ENCODE data around the gene YPEL5. TPM values are rescaled to one million over a fixed set of nuclear protein-coding genes. Genes with fewer than 3 reads are reported as not detected.
A peak's percentile ranks its signal among the peaks of the same experiment; 100 is the strongest.

Gene YPEL5
- total RNA-seq, 2 experiments from 2014 or later, result 25.4 to 27.6 TPM

DNA sequence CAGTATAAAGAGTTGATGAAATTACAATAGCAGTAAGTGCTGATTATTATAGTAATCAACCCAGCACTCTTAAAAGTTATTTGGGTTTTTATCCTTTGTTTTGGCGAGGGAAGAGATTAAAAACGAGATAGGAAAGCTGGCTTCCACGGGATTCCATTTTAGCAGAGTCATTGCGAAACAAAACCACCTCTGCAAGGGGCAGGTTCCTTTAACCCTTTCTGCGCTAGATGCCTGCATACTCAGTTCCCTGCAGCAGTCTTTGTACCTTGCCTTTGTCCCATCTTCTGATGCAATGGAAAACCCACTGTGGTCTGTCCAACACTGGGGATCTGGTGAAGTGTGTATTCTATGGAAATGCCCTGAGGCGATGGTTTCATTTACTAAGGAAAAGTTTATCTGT lies 2.7 kb downstream of the YPEL5 start:
- Mint-ChIP-seq H3K4me3 (peak overlapping the region; percentile 42), H3K9me3 (no peaks in the 10 kb centered on the region), H3K4me1 (peaks cover 60% of the 10 kb centered on the region)

DNA sequence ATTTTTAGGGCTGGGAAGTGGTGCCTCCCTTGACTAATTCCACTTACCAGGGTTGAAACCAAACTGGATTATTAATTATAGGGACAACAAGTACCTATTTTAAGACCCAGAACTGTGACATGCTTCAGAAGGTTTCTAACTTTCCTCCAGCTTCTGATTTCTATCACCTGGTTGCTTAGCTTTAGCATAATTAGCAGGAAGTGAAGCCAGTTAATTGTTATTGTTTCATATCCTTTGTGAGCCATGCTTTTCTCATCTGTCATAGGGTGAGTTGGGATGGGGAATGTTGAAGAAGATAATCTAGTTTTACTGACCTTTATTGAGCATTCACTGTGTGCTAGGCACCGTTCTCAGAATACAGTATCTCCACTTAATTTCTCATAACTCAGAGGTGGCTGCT lies 3.2 kb downstream of the YPEL5 start:
- DNase-seq, result no peak
- Mint-ChIP-seq H3K27ac (peak overlapping the region; percentile 70), H3K27me3 (no peaks in the 10 kb centered on the region), H3K4me3 (peak overlapping the region; percentile 27), H3K9me3 (no peaks in the 10 kb centered on the region), H3K36me3 (peaks cover 24% of the 10 kb centered on the region), H3K4me1 (peaks cover 60% of the 10 kb centered on the region)

More for the DNA sequence above, 2.7 kb downstream of the YPEL5 start:
- Mint-ChIP-seq H3K27ac (peak overlapping the region; percentile 70), H3K27me3 (no peaks in the 10 kb centered on the region), H3K36me3 (peaks cover 24% of the 10 kb centered on the region)
- DNase-seq, result peak; percentile 32

DNA sequence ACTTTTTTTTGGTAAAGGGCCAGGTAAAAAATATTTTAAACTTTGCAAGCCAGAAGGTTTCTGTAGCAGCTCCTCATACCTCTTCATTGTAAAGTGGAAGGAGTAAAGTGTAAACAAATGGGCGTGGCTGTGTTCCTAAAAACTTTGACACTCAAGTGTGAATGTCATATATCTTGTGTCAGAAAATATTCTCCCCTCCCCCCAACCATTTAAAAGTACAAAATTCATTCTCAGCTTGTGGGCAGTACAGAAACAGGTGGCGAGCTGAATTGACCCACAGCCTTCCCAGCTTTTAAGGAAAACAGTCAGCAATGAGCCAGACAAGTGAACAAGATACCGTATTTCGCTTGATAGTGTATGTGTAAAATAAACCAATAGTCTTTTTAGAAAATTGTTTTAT lies 4.0 kb downstream of the YPEL5 start:
- peaks cover 63% of the 10 kb centered on the region for H3K4me1 Mint-ChIP-seq
- no peaks in the 10 kb centered on the region for H3K9me3 Mint-ChIP-seq
- H3K27me3 Mint-ChIP-seq, result no peaks in the 10 kb centered on the region
- peak overlapping the region; percentile 70 for H3K27ac Mint-ChIP-seq
- no peak overlapping the region for H3K4me3 Mint-ChIP-seq
- H3K36me3 Mint-ChIP-seq, result peaks cover 24% of the 10 kb centered on the region
- DNase-seq, result no peak

DNA sequence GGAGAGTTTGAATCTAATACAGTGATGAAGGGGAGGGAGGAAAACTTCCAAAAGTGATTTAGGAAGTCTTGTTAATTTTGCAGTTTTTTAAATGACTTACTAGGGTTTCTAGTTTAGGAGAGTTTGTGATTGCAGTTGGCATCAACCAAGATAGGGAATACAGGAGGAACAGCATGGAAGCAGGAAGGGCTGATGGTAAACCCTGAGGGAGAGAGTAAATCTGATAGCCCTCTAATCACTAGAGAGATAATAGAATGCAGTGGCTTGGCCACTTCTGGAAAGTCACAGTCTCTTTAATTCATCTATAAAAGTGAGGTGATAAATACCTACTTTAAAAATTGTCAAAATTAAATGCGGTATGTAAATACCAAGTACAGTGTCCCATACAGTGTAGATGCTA lies 5.6 kb downstream of the YPEL5 start:
- Mint-ChIP-seq H3K36me3 (peaks cover 38% of the 10 kb centered on the region), H3K9me3 (no peaks in the 10 kb centered on the region), H3K4me1 (peaks cover 72% of the 10 kb centered on the region), H3K4me3 (no peak overlapping the region), H3K27me3 (no peaks in the 10 kb centered on the region), H3K27ac (peak overlapping the region; percentile 2)
- DNase-seq, result no peak

DNA sequence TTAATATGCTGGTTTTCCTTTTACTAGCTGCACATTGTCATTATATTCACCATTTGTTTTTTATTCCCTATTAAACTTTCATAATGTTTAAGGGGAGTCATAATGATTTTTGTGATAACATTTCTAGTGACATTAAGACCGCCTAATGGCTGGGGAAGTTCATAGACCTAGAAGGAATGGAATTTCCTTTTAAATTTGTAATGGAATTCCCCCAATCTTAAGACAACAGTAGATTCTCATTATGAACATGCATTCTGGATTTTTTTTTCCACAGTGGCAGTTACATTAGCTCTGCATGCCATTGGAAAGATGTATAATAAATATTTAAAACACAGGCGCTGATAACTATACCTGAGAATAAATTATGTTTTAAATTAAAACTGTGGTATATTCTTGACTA lies 8.4 kb downstream of the YPEL5 start:
- H3K9me3 Mint-ChIP-seq, result no peaks in the 10 kb centered on the region
- H3K4me3 Mint-ChIP-seq, result no peak overlapping the region
- H3K27me3 Mint-ChIP-seq, result no peaks in the 10 kb centered on the region
- H3K36me3 Mint-ChIP-seq, result peaks cover 43% of the 10 kb centered on the region
- no peak overlapping the region for H3K27ac Mint-ChIP-seq
- peaks cover 68% of the 10 kb centered on the region for H3K4me1 Mint-ChIP-seq
- DNase-seq, result no peak

DNA sequence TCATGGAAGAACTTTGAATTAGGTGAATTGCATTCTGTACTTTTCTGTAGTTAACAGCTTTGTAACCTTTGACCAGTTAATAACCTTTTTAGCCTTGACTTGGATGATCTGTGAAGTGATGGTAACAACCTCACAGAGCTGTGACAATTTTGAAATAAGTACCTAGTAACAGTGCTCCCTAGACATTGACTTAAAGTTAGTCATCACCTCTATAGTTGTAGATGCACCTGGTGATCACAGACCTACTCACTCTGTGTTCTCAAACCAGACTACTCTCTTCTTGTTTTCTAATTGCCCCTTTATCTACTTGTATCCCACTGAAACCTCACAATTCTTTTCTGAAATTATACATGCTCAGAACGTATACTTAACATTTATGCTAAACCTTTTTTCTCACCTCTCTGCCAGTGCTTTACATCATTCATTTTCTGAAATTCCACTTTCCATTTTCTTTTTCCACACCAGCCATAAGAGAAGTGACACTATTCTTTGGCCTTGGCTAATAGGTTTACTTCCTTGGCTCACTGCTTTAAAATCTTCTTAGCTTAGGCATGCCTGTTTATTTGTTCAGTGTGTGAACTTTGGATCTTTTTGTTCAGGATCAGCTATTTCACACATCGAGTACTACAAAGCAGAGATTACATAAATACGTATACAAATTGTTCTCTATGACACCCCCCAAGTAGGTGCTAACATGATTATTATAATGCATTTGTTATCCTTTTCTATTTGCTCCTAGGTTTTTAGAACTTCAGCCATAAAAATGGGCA lies 9.3 kb downstream of the YPEL5 start:
- H3K27ac Mint-ChIP-seq, result peak overlapping the region; percentile 62
- no peak for DNase-seq
- H3K4me1 Mint-ChIP-seq, result peaks cover 62% of the 10 kb centered on the region
- no peaks in the 10 kb centered on the region for H3K9me3 Mint-ChIP-seq
- no peak overlapping the region for H3K4me3 Mint-ChIP-seq
- no peaks in the 10 kb centered on the region for H3K27me3 Mint-ChIP-seq
- peaks cover 42% of the 10 kb centered on the region for H3K36me3 Mint-ChIP-seq

DNA sequence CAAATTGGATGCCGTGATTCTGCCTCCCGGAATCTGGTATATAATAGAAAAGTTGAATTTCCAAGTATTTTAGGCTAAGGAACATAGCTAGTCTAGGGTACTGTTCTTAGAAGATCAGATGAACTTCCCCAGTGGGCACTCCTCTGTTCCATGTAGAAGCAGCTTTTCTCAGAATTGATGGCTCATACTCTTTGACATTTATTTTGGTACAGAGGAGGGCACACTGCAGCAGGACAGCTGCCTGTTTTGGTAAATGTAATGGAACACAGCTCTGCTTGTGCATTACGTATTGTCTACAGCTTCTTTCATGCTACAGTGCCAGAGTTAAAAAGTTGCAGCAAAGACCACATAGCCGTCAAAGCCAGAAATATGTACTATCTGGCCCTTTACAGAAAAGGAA lies 10.8 kb downstream of the YPEL5 start:
- no peaks in the 10 kb centered on the region for H3K9me3 Mint-ChIP-seq
- H3K36me3 Mint-ChIP-seq, result peaks cover 39% of the 10 kb centered on the region
- no peak for DNase-seq
- peaks cover 62% of the 10 kb centered on the region for H3K4me1 Mint-ChIP-seq
- H3K27me3 Mint-ChIP-seq, result no peaks in the 10 kb centered on the region
- no peak overlapping the region for H3K4me3 Mint-ChIP-seq
- peak overlapping the region; percentile 75 for H3K27ac Mint-ChIP-seq

DNA sequence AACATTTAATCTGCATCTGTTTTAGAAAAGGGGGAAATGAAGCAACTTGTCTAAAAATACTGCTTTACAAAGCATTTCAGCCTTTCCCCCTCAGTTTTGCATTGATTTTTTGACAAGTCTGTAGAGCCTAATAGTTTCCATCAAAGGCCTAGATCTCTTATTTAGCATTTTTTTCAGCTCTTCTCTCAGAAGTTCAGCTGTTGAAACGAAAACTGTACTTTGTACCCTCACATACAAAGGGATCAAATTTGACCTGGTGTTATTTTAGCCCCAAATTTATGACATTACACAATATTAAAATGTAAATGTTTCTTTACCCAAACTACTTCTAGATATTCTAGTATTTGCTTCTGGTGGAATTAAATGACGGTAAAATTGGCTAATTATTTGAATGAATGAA lies 13.0 kb downstream of the YPEL5 start:
- no peaks in the 10 kb centered on the region for H3K9me3 Mint-ChIP-seq
- no peak overlapping the region for H3K4me3 Mint-ChIP-seq
- H3K27ac Mint-ChIP-seq, result no peak overlapping the region
- H3K27me3 Mint-ChIP-seq, result no peaks in the 10 kb centered on the region
- no peak for DNase-seq
- peaks cover 29% of the 10 kb centered on the region for H3K36me3 Mint-ChIP-seq
- peaks cover 64% of the 10 kb centered on the region for H3K4me1 Mint-ChIP-seq

DNA sequence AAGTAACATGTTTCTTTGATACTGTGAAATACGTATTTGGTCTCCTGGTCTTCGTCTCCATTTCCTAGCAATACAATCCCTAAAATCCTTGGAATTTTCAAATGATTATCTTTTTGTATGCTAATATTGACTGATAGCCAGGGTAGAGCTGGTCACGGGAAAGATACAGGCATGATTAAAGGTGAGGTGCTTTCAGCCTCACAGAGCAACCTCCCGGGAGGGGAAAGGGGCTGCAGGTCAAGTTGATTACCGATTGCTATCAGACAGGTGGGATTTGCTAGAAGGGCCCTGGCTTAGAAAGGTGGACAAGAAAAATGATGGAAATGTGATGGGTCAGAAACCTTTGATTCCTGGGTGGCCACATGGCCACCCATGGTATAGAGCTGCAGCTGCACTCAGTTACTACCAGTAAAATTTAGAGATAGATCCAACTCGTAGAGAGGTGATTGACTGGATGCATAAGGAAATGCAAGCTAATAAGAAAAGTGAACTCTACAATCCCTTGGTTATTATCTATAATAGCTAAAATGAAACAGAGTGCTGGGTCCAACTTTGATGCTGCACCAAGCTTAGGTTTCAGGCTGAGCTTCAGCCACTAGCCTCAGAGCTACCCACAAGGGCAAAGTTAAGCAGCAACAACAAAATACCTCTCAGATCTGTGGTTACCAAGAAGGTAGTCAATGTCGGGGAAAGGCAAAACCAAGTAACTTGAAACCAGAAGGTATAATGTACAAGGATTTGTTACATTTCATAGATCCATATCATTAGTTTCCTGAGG lies 15.3 kb downstream of the YPEL5 start:
- Mint-ChIP-seq H3K4me1 (peaks cover 45% of the 10 kb centered on the region), H3K9me3 (no peaks in the 10 kb centered on the region), H3K27ac (peak overlapping the region; percentile 31), H3K27me3 (no peaks in the 10 kb centered on the region), H3K4me3 (no peak overlapping the region), H3K36me3 (peaks cover 19% of the 10 kb centered on the region)
- DNase-seq, result no peak

DNA sequence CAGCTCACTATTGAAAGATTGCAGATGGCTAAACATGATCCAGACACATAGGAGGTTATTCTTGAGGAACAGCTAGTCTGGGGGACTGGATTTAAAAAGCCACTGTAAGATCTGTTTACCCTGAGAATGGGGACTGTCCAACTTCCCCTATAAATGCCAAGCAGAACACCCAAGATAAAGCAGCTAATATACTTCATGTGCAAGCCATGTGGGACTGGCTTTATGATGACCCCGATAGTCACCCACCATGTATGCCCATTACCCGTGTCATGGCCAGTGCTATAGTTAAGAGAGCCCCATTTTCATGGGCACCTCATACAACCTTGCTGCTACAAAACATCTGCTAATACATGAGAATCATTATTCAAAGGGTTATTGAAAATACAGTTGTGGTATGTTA lies 16.0 kb downstream of the YPEL5 start:
- H3K4me3 Mint-ChIP-seq, result no peak overlapping the region
- no peaks in the 10 kb centered on the region for H3K9me3 Mint-ChIP-seq
- H3K36me3 Mint-ChIP-seq, result peaks cover 14% of the 10 kb centered on the region
- H3K27me3 Mint-ChIP-seq, result no peaks in the 10 kb centered on the region
- DNase-seq, result no peak
- peaks cover 38% of the 10 kb centered on the region for H3K4me1 Mint-ChIP-seq
- H3K27ac Mint-ChIP-seq, result peak overlapping the region; percentile 21

DNA sequence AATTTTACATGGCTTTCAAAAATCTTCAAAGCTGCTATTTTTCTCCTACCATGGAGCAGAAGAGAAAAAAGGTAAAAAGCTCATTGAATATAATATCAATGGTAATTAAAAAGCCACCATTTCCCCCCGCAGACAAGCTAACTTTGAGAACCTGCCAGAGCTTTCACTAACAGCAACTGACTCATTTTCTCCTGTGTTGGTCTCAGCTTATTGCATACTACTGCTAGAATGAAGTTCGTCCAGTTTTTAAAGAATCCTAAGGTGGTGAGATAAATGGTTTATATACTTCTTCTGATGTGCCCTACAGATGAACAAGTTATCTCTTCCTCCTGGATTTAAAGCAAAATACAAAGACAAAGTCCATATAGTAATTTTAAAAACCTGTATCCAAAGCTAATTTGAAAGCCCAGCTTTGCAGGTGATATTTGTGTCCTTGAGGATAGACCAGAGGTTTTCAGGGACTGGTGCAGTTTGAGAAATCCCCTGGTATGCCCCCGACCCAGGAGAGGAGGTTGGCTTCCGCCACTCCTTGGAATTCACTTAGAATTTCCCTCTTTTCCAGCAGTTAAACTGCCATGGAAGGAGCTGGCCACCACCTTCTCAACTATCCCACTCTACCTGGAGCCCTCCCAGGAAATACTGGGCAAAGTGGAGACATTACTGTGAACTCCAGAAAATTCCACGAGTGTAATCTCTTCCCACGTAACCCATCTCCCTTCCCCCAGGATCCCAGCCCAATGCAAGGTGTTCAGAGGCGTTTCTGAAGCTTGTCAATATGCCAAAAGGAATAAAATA lies 17.5 kb downstream of the YPEL5 start:
- DNase-seq, result no peak
- Mint-ChIP-seq H3K4me1 (peaks cover 25% of the 10 kb centered on the region), H3K9me3 (no peaks in the 10 kb centered on the region), H3K36me3 (peaks cover 1% of the 10 kb centered on the region), H3K27me3 (no peaks in the 10 kb centered on the region), H3K4me3 (no peak overlapping the region), H3K27ac (peak overlapping the region; percentile 43)

DNA sequence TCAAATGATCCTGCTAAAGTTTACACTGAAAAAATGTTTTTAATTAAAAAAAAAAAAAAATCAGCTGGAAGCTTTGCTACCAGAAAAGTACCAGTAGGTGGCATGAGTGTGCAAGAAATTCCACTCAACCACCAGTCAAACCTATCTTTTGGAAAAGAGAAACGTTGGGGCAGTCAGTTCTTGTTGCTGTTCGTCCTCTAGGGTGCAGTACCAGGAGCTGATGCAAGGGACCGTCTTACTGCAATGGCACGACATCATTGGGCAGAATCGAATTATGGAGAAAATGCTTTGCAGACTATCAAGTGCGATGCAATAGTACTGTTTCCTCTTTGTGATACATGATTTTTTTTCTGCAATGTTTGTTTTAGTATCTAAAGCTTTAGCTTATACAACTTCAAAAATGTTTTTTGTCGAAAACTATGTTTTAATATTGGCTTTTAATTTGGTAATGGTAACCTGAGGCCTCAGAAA lies 18.3 kb downstream of the YPEL5 start:
- H3K9me3 Mint-ChIP-seq, result no peaks in the 10 kb centered on the region
- peak; percentile 60 for DNase-seq
- no peaks in the 10 kb centered on the region for H3K27me3 Mint-ChIP-seq
- no peak overlapping the region for H3K27ac Mint-ChIP-seq
- H3K4me1 Mint-ChIP-seq, result peaks cover 25% of the 10 kb centered on the region
- no peak overlapping the region for H3K4me3 Mint-ChIP-seq
- H3K36me3 Mint-ChIP-seq, result no peaks in the 10 kb centered on the region

DNA sequence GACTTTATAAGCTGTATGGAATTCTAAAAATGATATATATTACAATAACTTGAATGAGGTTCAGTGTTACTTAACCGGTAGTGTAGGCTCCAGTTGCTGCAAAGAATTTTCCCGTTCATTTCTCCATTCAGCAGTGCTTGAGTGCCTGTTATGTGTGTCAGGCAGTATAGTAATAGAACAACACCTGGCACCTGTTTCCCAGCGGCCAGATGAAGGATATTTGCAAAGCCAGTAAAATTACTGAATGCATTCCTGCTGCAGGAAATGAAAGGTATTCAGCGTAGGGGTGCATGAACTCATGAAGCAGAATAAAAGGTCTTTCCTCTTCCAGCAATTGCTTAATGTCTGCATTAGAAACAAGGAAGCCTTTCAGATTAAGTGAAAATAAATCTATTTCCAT lies 18.8 kb downstream of the YPEL5 start:
- Mint-ChIP-seq H3K36me3 (no peaks in the 10 kb centered on the region), H3K27ac (no peak overlapping the region), H3K27me3 (no peaks in the 10 kb centered on the region), H3K4me3 (no peak overlapping the region), H3K9me3 (no peaks in the 10 kb centered on the region), H3K4me1 (peaks cover 25% of the 10 kb centered on the region)
- no peak for DNase-seq

DNA sequence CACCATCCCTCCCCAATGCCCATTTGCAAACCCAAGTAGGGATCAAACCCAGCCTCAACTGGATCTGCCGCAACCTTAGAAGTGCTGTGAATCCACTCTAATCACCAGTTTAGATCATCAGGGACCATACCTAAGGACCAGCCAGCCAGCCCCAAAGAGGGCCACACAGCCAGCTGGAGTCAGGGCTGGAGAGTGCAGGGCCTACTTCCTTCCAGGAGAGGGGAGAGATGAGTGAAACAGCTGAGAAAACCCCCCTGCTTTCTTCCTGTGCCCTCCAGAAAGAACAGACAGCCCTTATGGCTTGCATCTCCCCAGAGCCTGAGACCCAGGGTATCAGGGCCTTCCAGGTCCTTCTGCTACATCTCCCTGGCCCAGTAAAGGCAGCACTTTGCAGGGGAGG lies 25.8 kb downstream of the YPEL5 start:
- H3K4me3 Mint-ChIP-seq, result no peak overlapping the region
- H3K36me3 Mint-ChIP-seq, result no peaks in the 10 kb centered on the region
- no peak overlapping the region for H3K27ac Mint-ChIP-seq
- H3K27me3 Mint-ChIP-seq, result no peaks in the 10 kb centered on the region
- H3K9me3 Mint-ChIP-seq, result no peaks in the 10 kb centered on the region
- no peak for DNase-seq
- no peaks in the 10 kb centered on the region for H3K4me1 Mint-ChIP-seq

DNA sequence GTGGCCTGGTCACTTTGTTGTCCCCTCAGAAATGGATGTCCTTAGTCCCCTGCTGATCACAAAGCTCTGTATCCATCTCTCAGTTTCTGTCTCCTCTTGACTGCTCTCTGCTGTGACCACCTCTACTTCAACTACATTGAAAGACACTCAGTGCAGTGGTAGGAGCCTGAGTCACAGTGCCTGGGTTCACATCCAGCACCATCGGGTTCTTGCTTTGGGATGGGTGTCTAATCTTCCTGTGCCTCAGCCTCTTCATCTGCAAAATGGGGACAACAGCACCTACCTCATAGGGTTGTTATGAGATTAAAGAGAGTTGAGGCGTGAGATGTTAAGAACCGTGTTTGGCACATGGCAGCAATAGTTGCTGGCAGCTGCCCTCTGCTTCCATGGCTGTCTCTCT lies 30.6 kb downstream of the YPEL5 start:
- H3K27me3 Mint-ChIP-seq, result no peaks in the 10 kb centered on the region
- no peaks in the 10 kb centered on the region for H3K9me3 Mint-ChIP-seq
- no peaks in the 10 kb centered on the region for H3K4me1 Mint-ChIP-seq
- no peak overlapping the region for H3K4me3 Mint-ChIP-seq
- DNase-seq, result no peak
- H3K27ac Mint-ChIP-seq, result no peak overlapping the region
- H3K36me3 Mint-ChIP-seq, result no peaks in the 10 kb centered on the region
